Measurements from ENCODE around the gene CCDC90B. TPM values are rescaled to one million over a fixed set of nuclear protein-coding genes. Genes with fewer than 3 reads are reported as not detected.
"Not testable (repeated sequence)": the region's sequence is repeated elsewhere in the genome, so short reads cannot be mapped to it uniquely, and the experiment has no call there.

CCDC90B gene
- total and polyA plus RNA-seq, 8 donors: 22.5 to 95.5 (median 72.8) TPM

DNA sequence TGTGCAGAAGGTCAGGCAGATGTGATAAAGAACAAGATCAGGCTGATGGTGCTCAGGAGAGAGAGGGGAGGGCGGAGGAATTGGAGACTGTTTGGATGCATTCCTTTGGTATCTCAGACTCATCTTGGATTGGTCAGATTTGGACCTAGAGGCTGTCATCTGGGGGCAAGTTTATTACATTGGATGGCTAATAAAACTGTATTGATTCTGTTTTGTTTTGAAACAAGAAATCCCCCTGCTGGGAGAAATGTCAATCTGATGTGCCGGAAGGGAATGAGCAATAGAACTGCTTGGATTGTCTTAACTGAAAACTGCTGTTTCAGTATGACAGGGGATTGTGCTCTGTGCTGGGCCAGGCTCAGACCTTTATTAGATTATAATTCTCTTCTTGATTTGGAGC, 25.5 kb upstream of the CCDC90B start:
- ATAC-seq: no peak
- TF ChIP-seq, protein P1, sequence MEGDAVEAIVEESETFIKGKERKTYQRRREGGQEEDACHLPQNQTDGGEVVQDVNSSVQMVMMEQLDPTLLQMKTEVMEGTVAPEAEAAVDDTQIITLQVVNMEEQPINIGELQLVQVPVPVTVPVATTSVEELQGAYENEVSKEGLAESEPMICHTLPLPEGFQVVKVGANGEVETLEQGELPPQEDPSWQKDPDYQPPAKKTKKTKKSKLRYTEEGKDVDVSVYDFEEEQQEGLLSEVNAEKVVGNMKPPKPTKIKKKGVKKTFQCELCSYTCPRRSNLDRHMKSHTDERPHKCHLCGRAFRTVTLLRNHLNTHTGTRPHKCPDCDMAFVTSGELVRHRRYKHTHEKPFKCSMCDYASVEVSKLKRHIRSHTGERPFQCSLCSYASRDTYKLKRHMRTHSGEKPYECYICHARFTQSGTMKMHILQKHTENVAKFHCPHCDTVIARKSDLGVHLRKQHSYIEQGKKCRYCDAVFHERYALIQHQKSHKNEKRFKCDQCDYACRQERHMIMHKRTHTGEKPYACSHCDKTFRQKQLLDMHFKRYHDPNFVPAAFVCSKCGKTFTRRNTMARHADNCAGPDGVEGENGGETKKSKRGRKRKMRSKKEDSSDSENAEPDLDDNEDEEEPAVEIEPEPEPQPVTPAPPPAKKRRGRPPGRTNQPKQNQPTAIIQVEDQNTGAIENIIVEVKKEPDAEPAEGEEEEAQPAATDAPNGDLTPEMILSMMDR (IDR thresholded peaks at IDR 0.05): no peak
- Histone ChIP-seq H3K4me1 (no peaks in the 10 kb centered on the region), H3K9me3 (no peaks in the 10 kb centered on the region), H3K27me3 (no peaks in the 10 kb centered on the region), H3K36me3 (no peaks in the 10 kb centered on the region), H3K4me3 (no peak overlapping the region), H3K27ac (no peak overlapping the region)
- intact Hi-C loops (cut with DNase I): no loop called here
- DNase-seq: no peak

DNA sequence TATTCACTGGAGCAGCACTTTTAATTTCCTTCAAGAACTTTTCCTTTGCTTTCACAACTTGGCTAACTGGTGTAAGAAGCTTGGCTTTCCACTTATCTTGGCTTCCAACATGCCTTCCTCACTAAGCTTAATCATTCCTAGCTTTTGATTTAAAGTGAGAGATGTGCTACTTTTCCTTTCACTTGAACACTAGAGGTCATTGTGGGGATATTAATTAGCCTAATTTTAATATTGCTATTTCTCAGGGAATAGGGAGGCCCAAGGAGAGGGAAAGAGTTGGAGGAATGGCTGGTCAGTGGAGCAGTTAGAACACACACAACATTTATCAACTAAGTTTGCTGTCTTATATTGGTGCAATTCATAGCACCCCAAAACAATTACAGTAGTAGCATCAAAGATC, 24.6 kb upstream of the CCDC90B start:
- ATAC-seq: no peak
- intact Hi-C loops (cut with DNase I): no loop called here
- TF ChIP-seq, protein P1 (IDR thresholded peaks at IDR 0.05): no peak
- H3K27ac ChIP-seq: no peak overlapping the region
- no peak for DNase-seq
- H3K27me3 ChIP-seq: no peaks in the 10 kb centered on the region
- no peaks in the 10 kb centered on the region for H3K36me3 ChIP-seq
- no peaks in the 10 kb centered on the region for H3K4me1 ChIP-seq
- H3K9me3 ChIP-seq: no peaks in the 10 kb centered on the region
- H3K4me3 ChIP-seq: no peak overlapping the region

DNA sequence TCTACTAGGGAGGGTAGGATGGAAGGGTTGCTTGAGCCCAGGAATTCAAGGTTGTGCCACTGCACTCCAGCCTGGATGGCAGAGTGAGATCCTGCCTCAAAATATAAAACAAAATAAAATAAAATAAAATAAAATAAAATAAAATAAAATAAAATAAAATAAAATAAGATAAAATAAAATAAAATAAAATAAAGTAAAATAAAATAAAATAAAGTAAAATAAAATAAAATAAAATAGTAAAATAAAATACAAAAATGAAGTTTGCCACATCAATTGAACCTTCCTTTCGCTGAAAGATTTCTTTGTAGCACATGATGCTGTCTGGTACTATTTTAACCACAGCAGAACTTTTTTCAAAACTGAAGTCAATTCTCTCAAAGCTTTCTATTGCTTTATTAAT, 22.4 kb upstream of the CCDC90B start:
- H3K36me3 ChIP-seq; DNase-seq; H3K4me1 ChIP-seq; H3K27me3 ChIP-seq; H3K4me3 ChIP-seq; intact Hi-C loops (cut with DNase I); H3K27ac ChIP-seq; H3K9me3 ChIP-seq; ATAC-seq: not testable (repeated sequence)

DNA sequence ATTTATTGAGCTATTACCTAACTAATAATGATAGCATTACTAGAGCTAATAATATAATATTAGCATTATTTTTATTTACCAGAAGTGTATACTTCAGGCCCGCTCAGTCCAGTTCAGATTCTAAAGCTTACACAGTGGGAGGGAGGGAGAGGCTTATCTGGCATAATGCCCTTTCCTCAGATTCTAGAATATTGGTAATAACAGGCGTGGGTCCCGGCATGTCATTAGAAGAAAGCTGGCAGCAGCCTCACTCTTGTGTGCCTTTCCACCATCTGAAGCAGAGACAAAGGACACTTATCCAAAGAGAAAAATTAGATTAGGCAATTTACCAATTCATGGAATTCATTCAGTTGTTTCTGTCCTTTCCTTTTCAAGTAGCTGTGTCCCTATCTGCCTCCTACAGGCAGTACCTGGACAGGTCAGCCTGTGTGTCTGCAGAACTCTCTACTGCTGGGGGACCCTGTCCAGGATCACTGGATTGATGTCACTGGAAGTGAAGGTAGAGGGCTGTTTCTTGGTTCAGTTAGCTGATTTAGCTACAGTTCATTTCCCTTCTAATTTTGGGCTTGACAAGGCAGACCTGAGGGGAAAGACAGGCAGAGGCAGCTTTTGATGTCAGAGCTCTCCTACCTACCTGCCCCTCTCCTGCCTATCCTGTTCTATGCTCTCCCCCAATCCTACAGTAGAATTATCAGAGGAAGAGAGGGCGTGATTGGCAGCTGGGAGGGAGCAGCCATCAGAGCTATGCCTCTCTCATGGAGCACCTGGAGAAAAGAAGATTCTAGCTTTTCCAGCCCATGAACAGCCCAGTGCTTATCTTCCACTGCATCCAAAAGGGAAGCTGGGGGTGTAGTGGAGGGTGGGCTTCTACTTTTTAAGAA, 20.3 kb upstream of the CCDC90B start:
- Histone ChIP-seq H3K9me3 (no peaks in the 10 kb centered on the region), H3K4me1 (no peaks in the 10 kb centered on the region), H3K4me3 (no peak overlapping the region), H3K27me3 (no peaks in the 10 kb centered on the region), H3K27ac (no peak overlapping the region), H3K36me3 (no peaks in the 10 kb centered on the region)
- TF ChIP-seq, protein P1 (IDR thresholded peaks at IDR 0.05): no peak
- intact Hi-C loops (cut with DNase I): no loop called here
- no peak for ATAC-seq
- no peak for DNase-seq

DNA sequence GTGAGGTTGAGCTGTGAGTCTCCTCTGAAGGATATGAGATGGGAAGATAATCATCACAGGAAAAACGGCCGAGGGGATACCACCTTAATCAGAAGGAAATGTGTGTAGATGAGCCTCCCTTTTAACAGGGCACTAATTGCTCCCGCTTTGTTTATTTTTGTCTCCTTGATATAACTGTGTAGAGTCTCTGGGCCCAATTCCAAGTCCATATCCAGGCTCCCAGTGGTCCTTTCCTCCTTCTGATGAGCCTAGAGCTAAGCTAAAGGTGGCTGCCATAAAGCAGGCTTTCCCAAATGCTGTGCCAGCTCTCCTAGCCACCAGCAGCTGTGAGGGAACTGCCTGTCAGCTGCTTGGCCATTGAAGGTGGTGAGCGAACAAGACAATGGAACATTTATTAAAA, 17.1 kb upstream of the CCDC90B start:
- Histone ChIP-seq H3K36me3 (no peaks in the 10 kb centered on the region), H3K9me3 (no peaks in the 10 kb centered on the region), H3K4me3 (no peak overlapping the region), H3K4me1 (no peaks in the 10 kb centered on the region), H3K27ac (no peak overlapping the region), H3K27me3 (no peaks in the 10 kb centered on the region)
- ATAC-seq (no peak), DNase-seq (no peak)
- TF ChIP-seq, protein P1 (IDR thresholded peaks at IDR 0.05): no peak
- intact Hi-C loops (cut with DNase I): no loop called here

DNA sequence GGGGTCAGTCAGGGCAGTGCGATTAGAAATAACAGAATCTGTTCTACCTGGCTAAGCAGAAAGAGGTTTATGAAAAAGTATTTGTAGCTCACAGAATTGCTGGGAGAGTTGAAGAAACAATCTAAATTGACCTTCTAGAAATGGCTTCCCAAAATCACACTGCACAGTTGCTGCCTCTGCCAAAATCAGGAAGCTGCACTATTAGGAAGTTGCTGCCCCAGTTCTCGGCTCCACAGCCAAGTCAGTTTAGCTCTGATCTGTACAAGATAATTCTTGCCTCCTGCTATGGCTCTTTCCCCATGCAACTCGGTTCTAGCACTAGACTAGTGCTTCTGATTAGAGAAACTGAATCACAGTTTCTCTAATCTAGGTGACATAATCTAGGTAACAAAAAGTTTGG, 16.0 kb upstream of the CCDC90B start:
- H3K27ac ChIP-seq: no peak overlapping the region
- no peak for DNase-seq
- H3K9me3 ChIP-seq: no peaks in the 10 kb centered on the region
- TF ChIP-seq, protein P1 (IDR thresholded peaks at IDR 0.05): no peak
- intact Hi-C loops (cut with DNase I): no loop called here
- H3K4me1 ChIP-seq: no peaks in the 10 kb centered on the region
- no peak overlapping the region for H3K4me3 ChIP-seq
- no peaks in the 10 kb centered on the region for H3K27me3 ChIP-seq
- ATAC-seq: no peak
- no peaks in the 10 kb centered on the region for H3K36me3 ChIP-seq
